GM10847 (cell line): ENCODE measurements around the gene MAP7.

ENCODE experiments used
- POLR2A ChIP-seq: IDR thresholded peaks from 2 replicates; pipeline ENCODE4 v1.6.1; 2011; ENCODE audit not compliant: insufficient read length; ENCODE audit errors: extremely low read depth

MAP7 gene

GRCh38 chr6:136550330-136551071 is at the start of gene MAP7:
MAP7 (minus strand) TSS chr6:136550422; CDS start chr6:136550408, 14 bp downstream.
- TF ChIP-seq POLR2A: no peak

- TF ChIP-seq POLR2A: no peak
These were observed 49.2 kb upstream of the MAP7 start for GRCh38 chr6:136599329-136600011.

DNA sequence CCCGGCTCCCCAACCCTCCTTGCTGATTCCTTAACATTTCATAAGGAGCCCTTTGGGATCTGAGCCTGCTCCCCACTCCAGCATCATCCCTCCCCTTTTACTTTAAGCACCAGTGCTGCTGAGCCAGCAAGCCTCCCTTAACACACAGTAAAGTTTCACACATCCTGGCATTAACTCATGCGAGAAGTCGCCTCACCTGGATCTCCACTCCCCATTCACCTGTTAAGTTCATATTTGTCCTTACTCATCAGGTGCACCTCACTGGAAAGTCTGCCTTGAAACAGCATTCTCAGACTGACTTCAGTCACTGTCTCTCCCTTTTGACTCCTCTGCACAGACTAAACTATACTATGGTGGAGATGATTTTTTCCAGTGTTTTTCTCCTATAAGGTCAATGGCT is 47.8 kb upstream of the MAP7 start:
- no peak for TF ChIP-seq POLR2A

- TF ChIP-seq POLR2A: no peak
These were observed 44.4 kb upstream of the MAP7 start for GRCh38 chr6:136594671-136595070.

- TF ChIP-seq POLR2A: no peak
These were observed 43.7 kb upstream of the MAP7 start for GRCh38 chr6:136593748-136594490.

DNA sequence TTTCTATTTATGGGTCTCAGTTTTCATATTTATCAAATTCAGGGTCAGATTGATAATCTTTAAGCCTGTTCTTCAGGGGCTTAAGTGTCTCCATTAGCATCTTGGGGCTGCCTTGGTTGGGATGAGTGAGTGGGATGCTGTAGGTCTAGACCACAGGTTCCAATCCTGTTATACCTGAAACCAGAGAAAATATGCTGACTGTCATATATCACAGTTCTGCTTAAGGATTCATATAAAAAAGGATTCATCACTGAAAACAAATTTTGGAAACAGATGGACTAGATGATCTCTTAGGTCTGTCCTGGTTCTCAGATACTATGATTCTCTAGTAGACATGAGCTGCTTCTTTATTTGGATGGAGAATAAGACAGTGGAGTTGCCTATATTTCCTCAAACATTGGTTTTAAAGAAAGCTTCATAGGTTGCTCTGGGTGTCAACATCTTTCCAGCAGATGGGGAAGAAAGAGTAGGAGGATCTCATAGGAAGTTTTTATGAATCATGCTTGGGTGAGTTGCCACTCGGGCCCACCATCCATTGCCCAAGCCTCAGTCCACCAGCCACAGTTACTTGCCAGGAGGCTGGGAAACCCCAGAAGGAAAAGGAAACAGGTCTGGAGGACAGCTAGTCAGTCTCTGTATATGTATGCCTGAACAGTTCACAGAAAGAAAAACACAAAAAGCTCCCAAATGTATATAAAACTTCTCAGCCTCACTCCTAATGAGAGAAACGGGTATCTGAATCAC is 42.9 kb upstream of the MAP7 start:
- TF ChIP-seq POLR2A: no peak

GRCh38 chr6:136591617-136592016 is 41.4 kb upstream of the MAP7 start:
- no peak for TF ChIP-seq POLR2A

- no peak for TF ChIP-seq POLR2A
These were observed 37.3 kb upstream of the MAP7 start for GRCh38 chr6:136587527-136587926.

- TF ChIP-seq POLR2A: no peak
These were observed 36.1 kb upstream of the MAP7 start for GRCh38 chr6:136586295-136586694.

DNA sequence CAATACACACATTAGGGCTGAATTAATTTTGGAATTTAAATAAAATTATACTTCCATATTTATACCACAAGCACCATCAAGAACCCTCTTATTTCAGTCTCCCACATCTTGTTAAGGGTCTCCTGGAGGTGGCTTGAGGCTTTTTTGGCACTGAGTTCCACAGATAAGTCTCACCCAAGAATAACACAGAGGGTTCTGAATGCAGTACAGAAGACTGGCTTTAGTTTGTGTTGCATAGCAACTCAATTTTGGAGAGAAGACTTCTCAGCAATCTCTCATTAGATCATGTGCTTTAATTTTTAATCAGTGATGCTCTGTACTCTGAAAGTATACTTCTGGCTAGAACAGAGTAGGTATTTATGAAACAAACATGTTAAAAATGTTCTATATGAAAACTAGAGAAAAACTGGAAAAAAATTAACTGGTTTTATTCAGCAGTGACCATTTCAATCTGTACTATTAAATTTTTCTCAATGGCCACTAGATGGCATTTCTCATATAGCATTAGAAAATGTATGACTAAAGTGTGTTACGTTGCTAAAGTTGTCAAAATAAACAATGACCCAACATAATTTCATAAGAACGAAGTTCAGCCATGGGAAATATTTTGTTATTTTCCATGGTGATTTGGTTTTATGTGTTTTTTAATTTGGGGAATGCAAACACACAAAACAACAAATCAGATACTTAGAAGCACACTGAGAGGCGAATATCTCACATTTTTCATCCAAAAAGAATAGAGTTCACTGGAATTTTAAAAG is 32.7 kb upstream of the MAP7 start:
- TF ChIP-seq POLR2A: no peak

GRCh38 chr6:136579800-136580199 is 29.6 kb upstream of the MAP7 start:
- TF ChIP-seq POLR2A: no peak

DNA sequence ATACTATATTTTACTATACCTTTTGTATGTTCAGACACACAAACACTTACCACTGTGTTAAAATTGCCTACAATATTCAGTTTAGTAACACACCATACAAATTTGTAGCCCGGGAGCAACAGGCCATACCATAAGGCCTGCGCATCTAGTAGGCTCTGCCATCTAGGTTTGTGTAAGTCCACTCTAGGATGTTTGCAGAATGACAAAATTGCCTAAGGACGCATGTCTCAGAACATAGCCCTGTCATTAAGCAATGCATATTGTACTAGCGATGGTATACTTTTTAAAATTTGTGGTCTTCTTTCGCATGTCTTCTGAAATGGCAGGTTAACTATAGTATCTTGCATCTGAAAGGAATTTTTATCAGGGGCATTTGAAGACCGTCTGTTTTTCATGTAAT is 26.6 kb upstream of the MAP7 start:
- no peak for TF ChIP-seq POLR2A

- no peak for TF ChIP-seq POLR2A
These were observed 21.3 kb upstream of the MAP7 start for GRCh38 chr6:136571496-136571895.

GRCh38 chr6:136571065-136571464 is 20.8 kb upstream of the MAP7 start:
- TF ChIP-seq POLR2A: no peak

- TF ChIP-seq POLR2A: no peak
These were observed 17.9 kb upstream of the MAP7 start for GRCh38 chr6:136568129-136568528.

DNA sequence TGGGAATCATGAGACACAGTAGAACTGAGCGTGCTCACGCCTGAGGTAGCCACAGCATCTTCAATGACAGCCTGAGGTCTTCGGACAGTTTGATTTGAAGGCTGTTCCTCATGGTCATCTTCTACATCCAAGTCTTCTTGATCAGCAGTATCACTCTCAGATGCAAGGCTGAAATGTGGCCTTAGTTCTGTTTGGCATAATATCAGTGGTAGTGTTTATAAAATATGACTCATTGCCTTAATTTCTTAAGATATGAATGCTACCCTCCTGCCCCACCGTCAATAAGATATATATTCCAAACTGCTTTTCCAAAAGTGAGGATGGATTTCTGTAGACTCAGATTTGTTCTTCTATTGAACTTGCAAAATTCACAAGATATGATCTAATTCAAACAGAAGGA is 17.5 kb upstream of the MAP7 start:
- no peak for TF ChIP-seq POLR2A
